Activated T-helper 1 cell treated with anti-CD3 and anti-CD28 coated beads, Interleukin-2, amount 50 U/mL, for 16 hours (primary cell): ENCODE measurements around the gene ZNF679.
"Not testable (repeated sequence)": the region's sequence is repeated elsewhere in the genome, so short reads cannot be mapped to it uniquely, and the experiment has no call there.

ENCODE experiments used
- DNase-seq, 2 donors: peaks; one replicate each; pipeline ENCODE4 v3.0.0-alpha.2; 2020; ENCODE audit warnings: low read depth in 1 of 2, low spot score in 1 of 2

The ZNF679 gene

GRCh38 chr7:64228174-64228573, at the start of gene ZNF679:
TSS of gene ZNF679 (plus strand) at chr7:64228474. CDS start at chr7:64249118, 20,644 bp downstream.
- not testable (repeated sequence) for DNase-seq

GRCh38 chr7:64180989-64181388, 47.3 kb upstream of the ZNF679 start:
- DNase-seq = no peak

GRCh38 chr7:64181586-64181985, 46.7 kb upstream of the ZNF679 start:
- no peak for DNase-seq

- no peak for DNase-seq
Observed at GRCh38 chr7:64182036-64182790, 46.1 kb upstream of the ZNF679 start.

- DNase-seq = peak; percentile 20 to 26
Observed at GRCh38 chr7:64183126-64183742, 45.0 kb upstream of the ZNF679 start.

GRCh38 chr7:64183827-64184372, 44.4 kb upstream of the ZNF679 start:
- no peak for DNase-seq

- DNase-seq = no peak
Observed at GRCh38 chr7:64184376-64184775, 43.9 kb upstream of the ZNF679 start.

- DNase-seq = no peak
Observed at GRCh38 chr7:64187408-64187807, 40.9 kb upstream of the ZNF679 start.

GRCh38 chr7:64192148-64192704, 36.0 kb upstream of the ZNF679 start:
- no peak for DNase-seq

- no peak for DNase-seq
Observed at GRCh38 chr7:64192775-64193174, 35.5 kb upstream of the ZNF679 start.

- no peak for DNase-seq
Observed at GRCh38 chr7:64206903-64207302, 21.4 kb upstream of the ZNF679 start, which contains the start of gene ZNF735. TSS of gene ZNF735 (plus strand) at chr7:64207203. CDS start at chr7:64207203, 0 bp downstream.

- DNase-seq = not testable (repeated sequence)
Observed at GRCh38 chr7:64219710-64220298, 8.5 kb upstream of the ZNF679 start.

GRCh38 chr7:64223366-64223765, 4.9 kb upstream of the ZNF679 start:
- no peak for DNase-seq

GRCh38 chr7:64266341-64266919, 38.2 kb downstream of the ZNF679 start:
- no peak for DNase-seq

GRCh38 chr7:64277630-64278029, 49.4 kb downstream of the ZNF679 start:
- no peak for DNase-seq

GRCh38 chr7:64294701-64295420, 66.6 kb downstream of the ZNF679 start:
- DNase-seq = no peak

- DNase-seq = not testable (repeated sequence)
Observed at GRCh38 chr7:64297418-64297817, 69.1 kb downstream of the ZNF679 start.

- DNase-seq = no peak
Observed at GRCh38 chr7:64300641-64301405, 72.5 kb downstream of the ZNF679 start.

GRCh38 chr7:64307254-64308015, 79.2 kb downstream of the ZNF679 start:
- DNase-seq = peak; percentile 88 to 89
